ENCODE data around the gene ARF6. TPM values are rescaled to one million over a fixed set of nuclear protein-coding genes. Genes with fewer than 3 reads are reported as not detected.

The ARF6 gene
- total and polyA plus RNA-seq, 10 of the 15 experiments (the other 5 are each of a cell fraction or from before 2014, with no cell fraction given) = 46.8 to 128 (median 71.9) TPM

GRCh38 chr14:49893309-49894213 lies 679 bp downstream of the ARF6 start:
- Histone ChIP-seq H3K4me3 (peak overlapping the region; percentile 97), H3K4me1 (ENCODE audit: control insufficient read depth, insufficient read depth, low read length) (peaks cover 5% of the 10 kb centered on the region), H3K9ac (ENCODE audit: control insufficient read depth, insufficient read depth, low read length) (peak overlapping the region; percentile 100), H3K36me3 (ENCODE audit: control insufficient read depth in 2 of 2, insufficient read depth in 2 of 2, low read length in 1 of 2) (no peaks in the 10 kb centered on the region; a peak in 1 of 4 replicates), H2AFZ (ENCODE audit: control insufficient read depth, low read depth, low read length) (no peak overlapping the region; the same call in 1 of the 2 replicates), H3K27ac (ENCODE audit: control insufficient read depth, insufficient read depth) (peak overlapping the region; percentile 100), H3K9me3 (replicated peaks; ENCODE audit: control insufficient read depth, insufficient read depth, low read length) (no peaks in the 10 kb centered on the region), H4K20me1 (ENCODE audit: control insufficient read depth, insufficient read depth) (no peaks in the 10 kb centered on the region), H3K4me2 (ENCODE audit: control insufficient read depth, insufficient read depth) (peak overlapping the region; percentile 54), H3K27me3 (replicated peaks in 1 of 2; ENCODE audit: control insufficient read depth in 2 of 2, insufficient read depth in 2 of 2, low read length in 1 of 2) (no peaks in the 10 kb centered on the region), H3K79me2 (ENCODE audit: control insufficient read depth, insufficient read depth, low read length) (peaks cover 68% of the 10 kb centered on the region)
- SMC1A ChIA-PET (ENCODE audit: uncharacterized antibody, unreplicated experiment) = interaction anchor here (1.1 to 2.1 kb wide), 5 partner anchors 26 to 211 kb away, joined by 3 to 8 read pairs (median 5); no protein-coding TSS in a partner anchor
- DNase-seq (ENCODE audit: low read depth, low spot score) (no peak), ATAC-seq (peak; percentile 68), FAIRE-seq (no peak)
- RAD21 ChIA-PET (ENCODE audit: unreplicated experiment) = interaction anchor here (0.6 to 2.6 kb wide), 15 partner anchors 24 to 170 kb away, joined by 3 to 26 read pairs (median 4); partner anchors contain the start of gene NEMF
- POLR2A ChIA-PET = interaction anchor here (0.6 to 3.9 kb wide), 6 partner anchors 24 to 169 kb away, joined by 3 to 36 read pairs (median 6); no protein-coding TSS in a partner anchor
- in situ Hi-C loops (cut with MboI) = no loop called here
- BruUV-seq (replicated peaks) = TSS peak; percentile 69
- WGBS (ENCODE audit: insufficient coverage, insufficient replicate concordance, low lambda C conversion rate, missing lambda C conversion rate) = 1% methylated on average over 73 of the region's 85 CpGs
- CTCF ChIA-PET = interaction anchor here (0.7 to 3.1 kb wide), 5 partner anchors 26 to 211 kb away, joined by 3 to 16 read pairs (median 3); no protein-coding TSS in a partner anchor
- intact Hi-C loops (cut with micrococcal nuclease; ENCODE audit: unreplicated experiment) = loop anchor here (1.0 to 2.0 kb wide), 4 partner anchors 25 to 189 kb away; no protein-coding TSS in a partner anchor
- TF ChIP-seq CBX3 (IDR thresholded peaks at IDR 0.05; ENCODE audit: borderline replicate concordance, low read depth) (no peak), IKZF1 (conservative IDR thresholded peaks at IDR 0.05) (peak; percentile 77), JUNB (IDR thresholded peaks at IDR 0.05) (no peak), BCL11A (IDR thresholded peaks at IDR 0.05; ENCODE audit: low read depth, low read length) (0 out of 2 replicates have a peak, but pooled peaks have one; percentile 5), HDGF (IDR thresholded peaks at IDR 0.05) (no peak), ZNF622 (IDR thresholded peaks at IDR 0.05) (no peak), CHD4 (IDR thresholded peaks at IDR 0.05) (no peak), BACH1 (IDR thresholded peaks at IDR 0.05; ENCODE audit: borderline replicate concordance) (peak; percentile 46), MYC (IDR thresholded peaks at IDR 0.05; ENCODE audit: insufficient read depth, insufficient read length, insufficient replicate concordance, low read length, severe bottlenecking) (peak; percentile 27), TBL1XR1 (IDR thresholded peaks at IDR 0.05; ENCODE audit: low read depth, low read length) (peak; percentile 65; the same call in 1 of the 2 replicates), SMAD1 (IDR thresholded peaks at IDR 0.05; ENCODE audit: low read depth, partially characterized antibody) (no peak), CREM (IDR thresholded peaks at IDR 0.05; ENCODE audit: low read depth) (peak; percentile 45; the same call in 1 of the 2 replicates), BMI1 (IDR thresholded peaks at IDR 0.05; ENCODE audit: borderline replicate concordance) (no peak), HDAC6 (IDR thresholded peaks at IDR 0.05; ENCODE audit: unreplicated experiment) (no peak), SMARCA5 (IDR thresholded peaks at IDR 0.05) (peak; percentile 77), RB1 (IDR thresholded peaks at IDR 0.05; ENCODE audit: borderline replicate concordance) (peak; percentile 76; the same call in 1 of the 2 replicates), SUPT20H (IDR thresholded peaks at IDR 0.05; ENCODE audit: borderline replicate concordance, control insufficient read depth, low read depth, low read length) (no peak), CBFB (IDR thresholded peaks at IDR 0.05; ENCODE audit: low read depth) (no peak; the same call in 1 of the 2 replicates), ZNF24 (IDR thresholded peaks at IDR 0.05) (peak; percentile 68), TCF3 (IDR thresholded peaks at IDR 0.05; ENCODE audit: borderline replicate concordance, insufficient read depth, low read depth, low read length) (0 out of 2 replicates have a peak, but pooled peaks have one; percentile 12)
- TF ChIP-seq, protein P1, sequence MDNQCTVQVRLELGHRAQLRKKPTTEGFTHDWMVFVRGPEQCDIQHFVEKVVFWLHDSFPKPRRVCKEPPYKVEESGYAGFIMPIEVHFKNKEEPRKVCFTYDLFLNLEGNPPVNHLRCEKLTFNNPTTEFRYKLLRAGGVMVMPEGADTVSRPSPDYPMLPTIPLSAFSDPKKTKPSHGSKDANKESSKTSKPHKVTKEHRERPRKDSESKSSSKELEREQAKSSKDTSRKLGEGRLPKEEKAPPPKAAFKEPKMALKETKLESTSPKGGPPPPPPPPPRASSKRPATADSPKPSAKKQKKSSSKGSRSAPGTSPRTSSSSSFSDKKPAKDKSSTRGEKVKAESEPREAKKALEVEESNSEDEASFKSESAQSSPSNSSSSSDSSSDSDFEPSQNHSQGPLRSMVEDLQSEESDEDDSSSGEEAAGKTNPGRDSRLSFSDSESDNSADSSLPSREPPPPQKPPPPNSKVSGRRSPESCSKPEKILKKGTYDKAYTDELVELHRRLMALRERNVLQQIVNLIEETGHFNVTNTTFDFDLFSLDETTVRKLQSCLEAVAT (IDR thresholded peaks at IDR 0.05) = peak; percentile 71
- TF ChIP-seq, protein P2, sequence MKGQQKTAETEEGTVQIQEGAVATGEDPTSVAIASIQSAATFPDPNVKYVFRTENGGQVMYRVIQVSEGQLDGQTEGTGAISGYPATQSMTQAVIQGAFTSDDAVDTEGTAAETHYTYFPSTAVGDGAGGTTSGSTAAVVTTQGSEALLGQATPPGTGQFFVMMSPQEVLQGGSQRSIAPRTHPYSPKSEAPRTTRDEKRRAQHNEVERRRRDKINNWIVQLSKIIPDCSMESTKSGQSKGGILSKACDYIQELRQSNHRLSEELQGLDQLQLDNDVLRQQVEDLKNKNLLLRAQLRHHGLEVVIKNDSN (IDR thresholded peaks at IDR 0.05; ENCODE audit: borderline replicate concordance, extremely low read length, insufficient read depth, low read depth, low read length) = no peak
